Prostate gland (tissue), 2 donors: Measurements from ENCODE around the gene TSGA10.

Source experiments
- POLR2A ChIP-seq: fragments of 450-650 bp; IDR thresholded peaks from one replicate; pipeline ENCODE4 v1.6.1; 2016; ENCODE audit warnings: antibody characterized with exemption, mild to moderate bottlenecking
- POLR2AphosphoS5 ChIP-seq: sonication (generic); formaldehyde crosslinking; IDR thresholded peaks from one replicate; pipeline ENCODE4 v1.6.1; 2017; ENCODE audit warnings: antibody characterized with exemption
- TF ChIP-seq, protein P1 (sequence below), 4 experiments: fragments of 200-600 bp in 2 of 4; fragments of 450-650 bp in 2 of 4; sonication (generic) in 2 of 4; IDR thresholded peaks; 1 replicate in 3 of 4; 2 replicates in 1 of 4; pipeline ENCODE4 v1.5.1; 2016 to 2019; ENCODE audit warnings: antibody characterized with exemption in 4 of 4, mild to moderate bottlenecking in 2 of 4, moderate library complexity in 2 of 4

DNA sequence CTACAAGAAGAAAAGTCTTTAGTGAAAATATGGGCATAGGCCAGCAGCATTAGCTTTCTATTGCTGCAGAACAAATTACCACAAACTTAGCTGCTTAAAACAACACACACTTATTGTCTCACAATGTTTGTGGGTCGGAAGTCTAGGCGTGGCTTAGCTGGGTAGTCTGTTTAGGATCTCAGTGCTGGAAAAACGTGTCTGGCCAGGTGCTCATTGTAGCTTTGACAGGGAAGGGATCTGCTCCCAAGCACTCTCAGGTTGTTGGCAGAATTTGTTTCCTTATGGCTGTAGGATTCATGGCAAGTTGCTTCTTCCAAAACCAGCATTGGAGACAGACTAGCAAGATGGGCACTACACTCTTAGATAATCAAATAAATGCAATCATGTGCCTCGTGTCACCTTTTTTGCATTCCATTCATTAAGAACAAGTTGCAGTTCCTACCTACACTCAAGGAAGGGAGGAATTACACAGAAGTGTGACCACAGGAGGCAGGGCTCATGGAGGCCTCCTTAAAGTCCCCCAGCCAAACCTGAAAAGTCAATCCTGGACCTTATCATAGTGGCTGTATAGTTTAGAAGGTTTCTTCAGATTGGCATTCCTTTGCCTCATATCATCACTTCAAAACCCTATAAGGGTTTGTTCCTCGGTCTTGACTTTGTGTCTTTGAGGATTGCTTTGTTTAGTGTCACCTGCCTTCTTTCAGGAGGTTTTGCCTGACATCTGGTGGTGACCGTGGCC is 43.5 kb upstream of the TSGA10 start:
- TF ChIP-seq POLR2A (no peak), POLR2AphosphoS5 (peak; percentile 35)
- TF ChIP-seq, protein P1, sequence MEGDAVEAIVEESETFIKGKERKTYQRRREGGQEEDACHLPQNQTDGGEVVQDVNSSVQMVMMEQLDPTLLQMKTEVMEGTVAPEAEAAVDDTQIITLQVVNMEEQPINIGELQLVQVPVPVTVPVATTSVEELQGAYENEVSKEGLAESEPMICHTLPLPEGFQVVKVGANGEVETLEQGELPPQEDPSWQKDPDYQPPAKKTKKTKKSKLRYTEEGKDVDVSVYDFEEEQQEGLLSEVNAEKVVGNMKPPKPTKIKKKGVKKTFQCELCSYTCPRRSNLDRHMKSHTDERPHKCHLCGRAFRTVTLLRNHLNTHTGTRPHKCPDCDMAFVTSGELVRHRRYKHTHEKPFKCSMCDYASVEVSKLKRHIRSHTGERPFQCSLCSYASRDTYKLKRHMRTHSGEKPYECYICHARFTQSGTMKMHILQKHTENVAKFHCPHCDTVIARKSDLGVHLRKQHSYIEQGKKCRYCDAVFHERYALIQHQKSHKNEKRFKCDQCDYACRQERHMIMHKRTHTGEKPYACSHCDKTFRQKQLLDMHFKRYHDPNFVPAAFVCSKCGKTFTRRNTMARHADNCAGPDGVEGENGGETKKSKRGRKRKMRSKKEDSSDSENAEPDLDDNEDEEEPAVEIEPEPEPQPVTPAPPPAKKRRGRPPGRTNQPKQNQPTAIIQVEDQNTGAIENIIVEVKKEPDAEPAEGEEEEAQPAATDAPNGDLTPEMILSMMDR (IDR thresholded peaks at IDR 0.05), result no peak
